RWPE2 (cell line): Measurements from ENCODE around the gene ORM1.
"Not testable (repeated sequence)": the region's sequence is repeated elsewhere in the genome, so short reads cannot be mapped to it uniquely, and the experiment has no call there.

Source experiments
- ATAC-seq: fragments of 200-7000 bp; cut with Tn5 transposase; 3 replicates; pipeline ENCODE4 v1.9.1; 2021; ENCODE audit warnings: low read depth
- DNase-seq: peaks from one replicate; pipeline ENCODE4 v3.0.0-alpha.2; 2020; ENCODE audit warnings: low spot score
- H3K27ac ChIP-seq: fragments of 450-650 bp; 2 replicates; pipeline ENCODE4 v1.5.1; 2017; ENCODE audit warnings: mild to moderate bottlenecking; ENCODE audit not compliant: poor library complexity, severe bottlenecking
- H3K27me3 ChIP-seq: fragments of 250-450 bp; sonication (Bioruptor Pico); 2 replicates; pipeline ENCODE4 v1.5.1; 2021; ENCODE audit warnings: mild to moderate bottlenecking, moderate library complexity; ENCODE audit not compliant: insufficient read depth, poor library complexity, severe bottlenecking
- H3K36me3 ChIP-seq: fragments of 250-450 bp; sonication (Bioruptor Pico); 2 replicates; pipeline ENCODE4 v1.5.1; 2020; ENCODE audit warnings: low read depth, mild to moderate bottlenecking, moderate library complexity
- H3K4me1 ChIP-seq: fragments of 250-450 bp; sonication (Bioruptor Pico); 2 replicates; pipeline ENCODE4 v1.5.1; 2021; ENCODE audit warnings: mild to moderate bottlenecking, moderate library complexity; ENCODE audit not compliant: insufficient read depth, poor library complexity, severe bottlenecking
- H3K4me3 ChIP-seq: fragments of 250-450 bp; sonication (Bioruptor Pico); 2 replicates; pipeline ENCODE4 v1.5.1; 2021; ENCODE audit warnings: mild to moderate bottlenecking, moderate library complexity; ENCODE audit not compliant: severe bottlenecking
- H3K9me3 ChIP-seq: fragments of 250-450 bp; sonication (Bioruptor Pico); 2 replicates; pipeline ENCODE4 v1.5.1; 2021; ENCODE audit warnings: mild to moderate bottlenecking, moderate library complexity; ENCODE audit not compliant: severe bottlenecking
- TF ChIP-seq, protein P1 (sequence below): fragments of 450-650 bp; IDR thresholded peaks from one replicate; pipeline ENCODE4 v1.5.1; 2017; ENCODE audit warnings: mild to moderate bottlenecking, moderate library complexity; ENCODE audit not compliant: poor library complexity, severe bottlenecking

ORM1 gene

DNA sequence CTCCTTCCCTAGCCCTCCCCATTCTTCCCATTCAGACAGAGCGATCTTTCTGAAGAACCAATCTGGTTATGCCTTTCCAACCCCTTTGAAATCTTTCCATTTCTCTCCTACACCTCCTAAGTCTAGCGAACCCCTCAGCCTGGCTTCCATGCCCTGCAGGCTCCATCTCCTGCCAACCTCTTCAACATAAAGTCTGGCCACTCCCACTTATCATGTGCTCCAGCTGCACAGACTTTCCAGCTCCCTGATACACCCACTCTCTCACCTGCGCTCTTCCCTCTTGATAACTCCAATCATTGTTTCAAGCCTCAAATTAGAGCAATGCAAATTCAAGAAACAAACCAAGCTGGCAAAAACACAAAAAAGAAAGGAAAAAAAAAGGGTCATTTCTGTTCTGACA is 3.8 kb upstream of the ORM1 start:
- TF ChIP-seq, protein P1, sequence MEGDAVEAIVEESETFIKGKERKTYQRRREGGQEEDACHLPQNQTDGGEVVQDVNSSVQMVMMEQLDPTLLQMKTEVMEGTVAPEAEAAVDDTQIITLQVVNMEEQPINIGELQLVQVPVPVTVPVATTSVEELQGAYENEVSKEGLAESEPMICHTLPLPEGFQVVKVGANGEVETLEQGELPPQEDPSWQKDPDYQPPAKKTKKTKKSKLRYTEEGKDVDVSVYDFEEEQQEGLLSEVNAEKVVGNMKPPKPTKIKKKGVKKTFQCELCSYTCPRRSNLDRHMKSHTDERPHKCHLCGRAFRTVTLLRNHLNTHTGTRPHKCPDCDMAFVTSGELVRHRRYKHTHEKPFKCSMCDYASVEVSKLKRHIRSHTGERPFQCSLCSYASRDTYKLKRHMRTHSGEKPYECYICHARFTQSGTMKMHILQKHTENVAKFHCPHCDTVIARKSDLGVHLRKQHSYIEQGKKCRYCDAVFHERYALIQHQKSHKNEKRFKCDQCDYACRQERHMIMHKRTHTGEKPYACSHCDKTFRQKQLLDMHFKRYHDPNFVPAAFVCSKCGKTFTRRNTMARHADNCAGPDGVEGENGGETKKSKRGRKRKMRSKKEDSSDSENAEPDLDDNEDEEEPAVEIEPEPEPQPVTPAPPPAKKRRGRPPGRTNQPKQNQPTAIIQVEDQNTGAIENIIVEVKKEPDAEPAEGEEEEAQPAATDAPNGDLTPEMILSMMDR, result no peak
- no peaks in the 10 kb centered on the region for H3K36me3 ChIP-seq
- no peaks in the 10 kb centered on the region for H3K27me3 ChIP-seq
- no peak overlapping the region for H3K4me3 ChIP-seq
- DNase-seq (peak; percentile 9), ATAC-seq (no peak)
- no peaks in the 10 kb centered on the region for H3K9me3 ChIP-seq
- no peak overlapping the region for H3K27ac ChIP-seq
- H3K4me1 ChIP-seq, result peaks cover 3% of the 10 kb centered on the region

DNA sequence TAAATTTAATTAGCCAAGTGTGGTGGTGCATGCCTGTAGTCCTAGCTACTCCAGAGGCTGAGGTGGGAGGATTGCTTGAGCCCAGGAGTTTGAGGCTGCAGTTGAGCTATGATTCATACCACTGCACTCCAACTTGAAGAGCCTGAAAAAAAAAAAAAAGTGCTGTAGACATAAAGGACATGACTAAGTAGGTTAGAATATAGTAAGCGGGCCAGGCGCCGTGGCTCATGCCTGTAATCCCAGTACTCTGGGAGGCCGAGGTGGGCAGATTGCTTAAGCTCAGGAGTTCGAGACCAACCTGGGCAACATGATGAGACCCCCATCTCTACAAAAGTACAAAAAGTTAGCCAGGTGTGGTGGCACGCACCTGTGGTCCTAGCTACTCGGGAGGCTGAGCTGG is 2.2 kb upstream of the ORM1 start:
- not testable (repeated sequence) for DNase-seq, H3K4me3 ChIP-seq, H3K27ac ChIP-seq, H3K27me3 ChIP-seq, H3K9me3 ChIP-seq, H3K4me1 ChIP-seq, H3K36me3 ChIP-seq
- ATAC-seq, result peak; percentile 56; the same call in 2 of the 3 replicates

DNA sequence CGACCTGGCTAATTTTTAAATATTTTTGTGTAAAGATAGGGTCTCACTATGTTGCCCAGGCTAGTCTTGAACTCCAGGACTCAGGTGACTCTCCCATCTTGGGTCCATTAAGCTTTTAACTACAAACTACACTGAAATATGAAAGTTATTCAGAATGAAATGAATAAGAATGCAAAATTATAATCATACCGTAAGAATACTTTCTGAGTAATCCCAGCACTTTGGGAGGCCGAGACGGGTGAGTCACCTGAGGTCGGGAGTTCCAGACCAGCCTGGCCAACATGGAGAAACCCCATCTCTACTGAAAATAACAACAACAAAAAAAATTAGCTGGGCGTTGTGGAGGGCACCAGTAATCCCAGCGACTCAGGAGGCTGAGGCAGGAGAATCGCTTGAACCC is 1.1 kb upstream of the ORM1 start:
- H3K4me1 ChIP-seq, result peaks cover 3% of the 10 kb centered on the region
- no peaks in the 10 kb centered on the region for H3K36me3 ChIP-seq
- no peaks in the 10 kb centered on the region for H3K9me3 ChIP-seq
- no peak overlapping the region for H3K27ac ChIP-seq
- TF ChIP-seq, protein P1, result no peak
- ATAC-seq, result no peak
- H3K4me3 ChIP-seq, result no peak overlapping the region
- DNase-seq, result no peak
- H3K27me3 ChIP-seq, result no peaks in the 10 kb centered on the region

DNA sequence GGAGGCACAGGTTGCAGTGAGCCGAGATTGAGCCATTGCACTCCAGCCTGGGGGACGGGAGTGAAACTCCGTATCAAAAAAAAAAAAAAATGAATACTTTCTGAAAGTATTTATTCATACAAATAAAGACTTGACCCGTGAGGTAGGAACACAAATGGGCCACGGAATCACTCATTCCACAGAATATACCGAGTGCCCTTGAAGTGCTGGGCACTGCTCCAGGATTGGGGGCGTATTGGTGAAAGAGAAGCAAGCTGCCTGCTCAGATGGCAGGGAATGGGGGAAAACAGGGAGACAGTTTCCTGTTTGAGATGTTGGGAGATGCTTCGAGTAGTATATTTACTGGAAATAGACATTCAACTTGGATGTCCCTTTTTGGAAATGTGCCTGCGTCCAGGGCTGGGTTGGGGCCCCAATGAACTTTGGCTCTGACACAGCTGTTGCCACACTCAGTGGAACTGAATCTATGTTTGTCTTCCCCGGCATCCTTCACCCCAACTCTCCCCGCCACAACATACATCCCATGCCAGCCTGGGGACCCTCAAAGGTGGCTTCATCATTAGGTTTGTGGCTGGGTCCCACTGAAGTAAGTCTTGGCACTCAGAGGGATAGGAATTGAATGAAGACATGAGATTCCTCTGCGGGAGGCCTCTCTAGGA is 609 bp upstream of the ORM1 start:
- not testable (repeated sequence) for DNase-seq, H3K27me3 ChIP-seq, ATAC-seq, H3K4me3 ChIP-seq, H3K9me3 ChIP-seq, H3K36me3 ChIP-seq, H3K27ac ChIP-seq, H3K4me1 ChIP-seq

DNA sequence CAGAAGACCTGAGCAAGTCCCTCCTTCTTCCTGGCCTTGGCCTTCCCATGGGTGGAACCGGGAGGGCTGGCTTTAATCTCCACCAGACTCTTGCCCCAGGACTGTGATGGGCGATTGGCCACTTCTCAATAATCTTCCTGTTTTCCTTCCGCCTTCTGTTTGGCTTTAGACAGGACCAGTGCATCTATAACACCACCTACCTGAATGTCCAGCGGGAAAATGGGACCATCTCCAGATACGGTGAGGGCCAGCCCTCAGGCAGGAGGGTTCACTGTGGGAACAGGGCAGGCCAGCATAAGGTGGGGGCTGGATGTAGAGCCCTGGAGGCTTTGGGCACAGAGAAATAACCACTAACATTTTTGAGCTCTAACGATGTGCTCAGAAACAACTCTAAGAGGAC is 951 bp downstream of the ORM1 start:
- not testable (repeated sequence) for H3K36me3 ChIP-seq, ATAC-seq, DNase-seq, H3K4me1 ChIP-seq, H3K4me3 ChIP-seq, H3K27ac ChIP-seq, H3K9me3 ChIP-seq, H3K27me3 ChIP-seq

DNA sequence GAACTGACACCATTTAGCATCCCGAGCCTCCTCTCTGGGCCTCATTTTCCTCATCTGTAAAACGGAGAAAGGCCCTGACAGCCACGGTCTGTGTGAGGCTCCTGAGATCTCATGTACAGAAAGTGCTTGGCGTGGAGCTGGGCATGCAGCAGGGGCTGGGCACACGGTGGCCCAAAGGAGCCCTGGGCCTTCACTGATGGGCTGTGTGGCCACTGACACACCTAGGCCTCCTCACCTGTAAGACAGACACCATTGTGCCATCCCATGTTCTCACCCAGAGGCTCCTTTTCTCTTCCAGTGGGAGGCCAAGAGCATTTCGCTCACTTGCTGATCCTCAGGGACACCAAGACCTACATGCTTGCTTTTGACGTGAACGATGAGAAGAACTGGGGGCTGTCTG is 1.6 kb downstream of the ORM1 start:
- no peak overlapping the region for H3K4me3 ChIP-seq
- no peaks in the 10 kb centered on the region for H3K9me3 ChIP-seq
- TF ChIP-seq, protein P1, result no peak
- no peaks in the 10 kb centered on the region for H3K27me3 ChIP-seq
- H3K4me1 ChIP-seq, result no peaks in the 10 kb centered on the region
- ATAC-seq (no peak), DNase-seq (no peak)
- H3K27ac ChIP-seq, result no peak overlapping the region
- H3K36me3 ChIP-seq, result no peaks in the 10 kb centered on the region

DNA sequence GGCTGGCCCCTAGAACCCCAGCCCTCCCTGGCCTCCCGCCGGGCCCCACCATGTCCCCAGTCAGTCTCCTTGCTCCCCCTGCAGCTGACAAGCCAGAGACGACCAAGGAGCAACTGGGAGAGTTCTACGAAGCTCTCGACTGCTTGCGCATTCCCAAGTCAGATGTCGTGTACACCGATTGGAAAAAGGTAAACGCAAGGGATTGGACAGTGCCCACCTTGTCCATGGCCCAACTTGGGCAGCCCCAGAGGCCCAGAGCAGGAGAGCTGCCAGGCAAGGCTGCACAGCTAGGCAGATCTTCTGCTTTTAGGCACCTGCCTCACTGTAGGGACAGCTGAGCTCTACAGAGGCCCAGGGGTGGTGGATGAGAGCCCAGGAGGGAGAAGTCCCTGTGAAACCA is 2.1 kb downstream of the ORM1 start:
- not testable (repeated sequence) for ATAC-seq

DNA sequence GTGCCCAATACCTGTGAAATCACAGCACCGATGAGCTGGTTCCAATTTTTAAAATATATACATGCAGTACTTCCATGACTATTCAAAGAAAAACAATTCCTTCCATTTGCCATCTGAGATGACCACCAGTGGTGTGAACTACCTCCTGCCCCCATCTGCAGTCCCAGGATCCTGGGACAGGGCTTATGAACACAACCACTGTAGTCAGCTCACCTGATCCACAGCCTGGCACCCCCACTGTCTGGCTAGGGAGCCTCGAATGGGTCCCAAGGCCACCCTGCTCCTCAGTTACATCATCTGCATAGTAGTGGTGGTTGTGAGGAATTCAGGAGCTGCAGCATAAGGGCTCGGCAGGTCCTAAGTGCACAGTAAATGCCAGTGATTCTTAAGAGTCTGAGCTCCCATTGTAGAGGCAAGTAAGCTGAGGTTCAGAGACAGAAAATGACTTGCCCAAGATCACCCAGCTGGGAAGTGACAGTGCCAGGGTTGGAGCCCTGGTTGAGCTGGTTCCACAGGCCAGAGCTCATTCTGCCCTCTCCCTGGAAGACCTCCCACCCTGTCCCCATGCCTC is 2.9 kb downstream of the ORM1 start:
- not testable (repeated sequence) for H3K4me3 ChIP-seq, H3K36me3 ChIP-seq, DNase-seq, H3K9me3 ChIP-seq, ATAC-seq, H3K27me3 ChIP-seq, H3K4me1 ChIP-seq, H3K27ac ChIP-seq

More for the DNA sequence above, 2.1 kb downstream of the ORM1 start:
- DNase-seq, H3K4me1 ChIP-seq, H3K4me3 ChIP-seq, H3K36me3 ChIP-seq, H3K9me3 ChIP-seq, H3K27me3 ChIP-seq, H3K27ac ChIP-seq: not testable (repeated sequence)
